Natural killer cell treated with Interleukin-12 subunit alpha and Interleukin-12 subunit beta and Interleukin-15 and Interleukin-18, amount 100 ng/mL, for 72 hours (primary cell): ENCODE results near the gene DRAXIN. TPM values are rescaled to one million over a fixed set of nuclear protein-coding genes. Genes with fewer than 3 reads are reported as not detected.

Experiments
- ATAC-seq, 2 donors: fragments of 150-1000 bp; cut with Tn5 transposase in 1 of 2; sonication (Bioruptor Pico), chemical (Tn5 transposase) in 1 of 2; 2 replicates each; pipeline ENCODE4 v1.10.0; 2021
- DNase-seq: peaks from one replicate; pipeline ENCODE4 v3.0.0; 2022; ENCODE audit warnings: low spot score
- H3K27ac Mint-ChIP-seq, 2 donors: 1 replicate in 1 of 2; 2 replicates in 1 of 2; pipeline ENCODE4 v1.8.0; 2022; ENCODE audit warnings: mixed read lengths in 2 of 2, mild to moderate bottlenecking in 1 of 2, moderate library complexity in 1 of 2
- H3K27me3 Mint-ChIP-seq, 2 donors: 1 replicate in 1 of 2; 2 replicates in 1 of 2; pipeline ENCODE4 v1.8.0; 2022; ENCODE audit warnings: mixed read lengths in 2 of 2
- H3K36me3 Mint-ChIP-seq: one replicate; pipeline ENCODE4 v1.8.0; 2022; ENCODE audit warnings: mixed read lengths
- H3K4me1 Mint-ChIP-seq, 2 donors: 1 replicate in 1 of 2; 2 replicates in 1 of 2; pipeline ENCODE4 v1.8.0; 2022; ENCODE audit warnings: low read depth in 2 of 2, mixed read lengths in 2 of 2, mild to moderate bottlenecking in 1 of 2
- H3K4me3 Mint-ChIP-seq: one replicate; pipeline ENCODE4 v1.8.0; 2022; ENCODE audit warnings: mixed read lengths
- H3K9me3 Mint-ChIP-seq: 2 replicates; pipeline ENCODE4 v1.8.0; 2022; ENCODE audit warnings: mixed read lengths
- total RNA-seq, 2 donors: library from RNA; stranded (reverse); gene quantifications; one replicate each; pipeline ENCODE4 v1.2.3, GENCODE V29; 2022

Gene DRAXIN
- total RNA-seq, 2 donors from 2014 or later: 29.3 to 41.5 TPM

GRCh38 chr1:11670747-11671146 lies 20.8 kb upstream of the DRAXIN start:
- Mint-ChIP-seq H3K36me3 (peaks cover 5% of the 10 kb centered on the region), H3K27me3 (no peaks in the 10 kb centered on the region), H3K4me1 (peaks cover 15 to 21% of the 10 kb centered on the region in 2 donors), H3K27ac (no peak overlapping the region), H3K4me3 (no peak overlapping the region), H3K9me3 (no peaks in the 10 kb centered on the region)
- DNase-seq (no peak), ATAC-seq (no peak)

- Mint-ChIP-seq H3K4me1 (peaks cover 11 to 24% of the 10 kb centered on the region in 2 donors), H3K36me3 (peaks cover 5% of the 10 kb centered on the region), H3K4me3 (no peak overlapping the region), H3K9me3 (no peaks in the 10 kb centered on the region), H3K27ac (no peak overlapping the region), H3K27me3 (no peaks in the 10 kb centered on the region)
- no peak for ATAC-seq
- no peak for DNase-seq
These were observed 20.3 kb upstream of the DRAXIN start for GRCh38 chr1:11671205-11671543.

DNA sequence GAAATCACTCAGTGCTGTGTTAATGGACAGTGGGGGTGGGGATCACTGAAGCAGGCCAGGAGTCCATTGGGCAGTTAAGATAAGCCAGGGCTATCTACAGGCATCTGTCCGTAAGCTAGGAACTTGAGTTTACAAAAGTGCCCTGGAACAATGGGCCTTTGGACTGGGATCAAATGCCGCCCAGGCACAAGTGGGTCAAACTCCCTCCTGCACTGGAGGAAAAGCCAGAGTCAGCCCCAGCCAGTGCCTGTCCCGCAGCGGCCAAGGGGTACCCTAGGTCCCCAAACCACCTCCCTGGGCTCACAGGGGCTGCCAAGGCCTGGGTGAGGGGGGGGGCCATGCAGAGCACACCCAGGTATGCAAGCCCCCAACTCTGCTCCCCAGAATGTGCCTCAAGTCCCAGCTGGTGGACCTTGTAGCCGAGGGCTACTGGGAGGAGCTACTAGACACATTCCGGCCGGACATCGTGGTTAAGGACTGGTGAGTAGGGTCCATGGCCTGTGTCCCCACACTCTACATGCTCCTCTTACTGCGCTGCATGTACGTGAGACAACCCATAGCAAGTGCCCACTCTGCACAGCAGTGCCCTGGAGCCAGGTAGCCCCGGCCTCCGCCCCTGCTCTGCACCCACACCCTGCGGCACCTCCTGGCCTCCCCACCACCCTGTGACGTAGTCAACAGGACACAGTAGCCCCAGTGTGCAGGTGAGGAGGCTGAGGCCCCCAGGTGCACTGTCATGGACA lies 19.8 kb upstream of the DRAXIN start:
- no peak overlapping the region for H3K4me3 Mint-ChIP-seq
- H3K27ac Mint-ChIP-seq: no peak overlapping the region
- no peak for DNase-seq
- H3K36me3 Mint-ChIP-seq: peaks cover 5% of the 10 kb centered on the region
- no peak for ATAC-seq
- H3K4me1 Mint-ChIP-seq: peaks cover 11 to 24% of the 10 kb centered on the region in 2 donors
- H3K27me3 Mint-ChIP-seq: no peaks in the 10 kb centered on the region
- no peaks in the 10 kb centered on the region for H3K9me3 Mint-ChIP-seq

GRCh38 chr1:11673089-11673769 lies 18.3 kb upstream of the DRAXIN start:
- Mint-ChIP-seq H3K36me3 (peaks cover 5% of the 10 kb centered on the region), H3K4me1 (peaks cover 6 to 23% of the 10 kb centered on the region in 2 donors), H3K9me3 (no peaks in the 10 kb centered on the region), H3K27me3 (no peaks in the 10 kb centered on the region), H3K27ac (peak overlapping the region in 1 of 2 donors; percentile 23), H3K4me3 (no peak overlapping the region)
- DNase-seq (no peak), ATAC-seq (no peak)

- no peaks in the 10 kb centered on the region for H3K36me3 Mint-ChIP-seq
- no peak overlapping the region for H3K4me3 Mint-ChIP-seq
- H3K9me3 Mint-ChIP-seq: no peaks in the 10 kb centered on the region
- no peak overlapping the region for H3K27ac Mint-ChIP-seq
- ATAC-seq (no peak), DNase-seq (no peak)
- H3K4me1 Mint-ChIP-seq: peaks cover 0 to 23% of the 10 kb centered on the region in 2 donors
- H3K27me3 Mint-ChIP-seq: no peaks in the 10 kb centered on the region
These were observed 17.0 kb upstream of the DRAXIN start for GRCh38 chr1:11674488-11674887.

- no peaks in the 10 kb centered on the region for H3K9me3 Mint-ChIP-seq
- no peak overlapping the region for H3K27ac Mint-ChIP-seq
- no peak for DNase-seq
- H3K4me1 Mint-ChIP-seq: peaks cover 0 to 26% of the 10 kb centered on the region in 2 donors
- H3K4me3 Mint-ChIP-seq: no peak overlapping the region
- no peaks in the 10 kb centered on the region for H3K27me3 Mint-ChIP-seq
- H3K36me3 Mint-ChIP-seq: no peaks in the 10 kb centered on the region
- no peak for ATAC-seq
These were observed 16.2 kb upstream of the DRAXIN start for GRCh38 chr1:11675325-11675724.

DNA sequence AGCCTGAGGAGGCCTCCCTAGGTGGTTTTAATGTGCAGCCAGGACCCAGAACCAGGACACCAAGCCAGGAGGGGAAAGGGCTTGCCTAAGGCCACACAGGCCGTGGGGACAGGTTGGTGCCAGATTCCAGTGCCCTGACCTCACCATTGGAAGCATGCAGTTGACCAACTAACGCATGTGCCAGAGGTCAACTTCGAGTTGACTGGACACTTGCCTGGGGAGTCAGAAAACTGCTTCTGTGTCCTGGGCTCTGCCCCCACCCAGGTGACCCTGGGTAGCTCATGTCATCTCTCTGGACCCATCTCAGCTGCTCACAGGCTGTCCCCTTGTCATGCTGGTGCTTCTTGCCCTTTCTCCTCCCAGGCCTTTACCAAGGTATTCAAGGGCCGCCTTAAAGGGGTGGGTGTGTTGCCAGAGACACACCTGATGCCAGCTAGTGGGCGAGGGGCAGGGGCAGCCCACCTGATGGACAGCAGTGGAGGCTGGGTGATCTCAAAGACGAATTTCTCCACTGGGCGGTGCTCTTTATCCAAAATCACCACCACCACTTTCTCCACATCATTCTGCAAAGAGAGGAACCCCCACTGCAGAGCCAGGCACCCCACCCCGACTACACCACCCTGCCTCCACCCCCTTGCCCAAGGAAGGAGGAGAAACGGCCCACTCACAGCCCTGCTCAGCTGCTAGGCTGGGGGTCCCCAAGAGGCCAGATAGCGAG lies 15.0 kb upstream of the DRAXIN start:
- ATAC-seq: no peak

DNA sequence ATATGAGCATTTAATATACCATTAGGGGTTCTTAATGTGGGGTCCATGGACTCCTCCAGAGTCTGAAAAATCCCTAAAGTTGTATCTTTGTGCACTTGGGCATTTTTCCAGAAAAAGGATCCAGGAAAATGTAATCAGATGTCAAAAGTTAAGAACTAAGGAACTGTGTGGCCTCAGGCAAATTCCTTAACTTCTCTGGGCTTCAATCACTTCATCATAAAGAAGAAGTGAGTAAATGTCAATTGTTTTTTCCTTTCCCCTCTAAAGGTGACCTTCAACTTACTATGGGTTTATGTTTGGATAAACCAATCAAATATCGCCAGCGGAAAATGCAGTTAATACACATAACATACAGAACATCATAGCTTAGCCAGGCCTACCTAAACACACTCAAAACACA lies 13.1 kb upstream of the DRAXIN start:
- ATAC-seq: no peak
- H3K4me1 Mint-ChIP-seq: peaks cover 0 to 28% of the 10 kb centered on the region in 2 donors
- no peaks in the 10 kb centered on the region for H3K36me3 Mint-ChIP-seq
- H3K27ac Mint-ChIP-seq: peak overlapping the region; percentile 14 to 45
- no peaks in the 10 kb centered on the region for H3K9me3 Mint-ChIP-seq
- no peak for DNase-seq
- no peaks in the 10 kb centered on the region for H3K27me3 Mint-ChIP-seq
- peak overlapping the region; percentile 38 for H3K4me3 Mint-ChIP-seq

More for the DNA sequence above, 15.0 kb upstream of the DRAXIN start:
- Mint-ChIP-seq H3K4me1 (peaks cover 0 to 25% of the 10 kb centered on the region in 2 donors), H3K9me3 (no peaks in the 10 kb centered on the region), H3K4me3 (no peak overlapping the region), H3K27ac (no peak overlapping the region), H3K36me3 (no peaks in the 10 kb centered on the region), H3K27me3 (no peaks in the 10 kb centered on the region)
- no peak for DNase-seq

DNA sequence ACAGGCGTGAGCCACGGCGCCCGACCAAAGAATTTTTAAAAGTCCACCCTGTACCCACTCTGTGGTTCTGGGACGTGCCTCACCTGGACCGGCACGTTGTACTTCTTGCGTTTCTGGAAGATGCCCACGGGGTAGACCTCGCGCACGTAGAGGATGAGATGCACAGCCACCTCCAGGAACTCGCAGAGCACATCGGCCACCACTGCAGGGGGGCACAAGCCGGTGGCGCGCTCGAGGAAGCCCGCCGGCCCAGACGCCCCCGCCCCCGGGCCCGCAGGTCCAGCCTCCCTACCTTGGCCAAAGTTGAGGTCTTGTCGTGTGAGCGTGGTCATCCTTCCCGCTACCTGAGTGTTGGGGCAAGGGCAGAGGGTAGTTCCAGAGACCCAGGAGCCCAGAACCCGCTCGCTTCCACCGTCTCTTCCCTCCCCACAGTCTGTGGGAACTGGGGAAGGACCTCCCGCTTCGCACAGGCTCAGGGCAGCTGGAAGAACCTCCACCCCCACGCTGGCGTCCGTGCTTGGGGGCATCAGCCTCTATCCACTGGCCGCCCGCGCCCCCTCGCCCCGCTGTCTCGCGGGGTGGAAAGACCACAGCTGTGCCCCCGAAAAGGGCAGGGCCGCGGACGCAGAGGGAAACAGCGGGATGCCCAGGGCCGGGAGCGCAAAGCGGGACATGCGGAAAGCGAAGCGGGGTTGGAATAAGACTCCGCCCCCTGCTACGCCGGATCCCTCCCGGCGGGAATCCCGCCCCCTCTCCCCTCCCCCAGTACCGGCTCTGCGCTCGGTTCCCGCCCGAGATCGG lies 11.0 kb upstream of the DRAXIN start:
- ATAC-seq (peak in 1 of 2 donors; percentile 13), DNase-seq (no peak)
- Mint-ChIP-seq H3K36me3 (no peaks in the 10 kb centered on the region), H3K27me3 (no peaks in the 10 kb centered on the region), H3K9me3 (no peaks in the 10 kb centered on the region), H3K4me3 (peak overlapping the region; percentile 81), H3K27ac (peak overlapping the region; percentile 47 to 56), H3K4me1 (peaks cover 0 to 26% of the 10 kb centered on the region in 2 donors)

DNA sequence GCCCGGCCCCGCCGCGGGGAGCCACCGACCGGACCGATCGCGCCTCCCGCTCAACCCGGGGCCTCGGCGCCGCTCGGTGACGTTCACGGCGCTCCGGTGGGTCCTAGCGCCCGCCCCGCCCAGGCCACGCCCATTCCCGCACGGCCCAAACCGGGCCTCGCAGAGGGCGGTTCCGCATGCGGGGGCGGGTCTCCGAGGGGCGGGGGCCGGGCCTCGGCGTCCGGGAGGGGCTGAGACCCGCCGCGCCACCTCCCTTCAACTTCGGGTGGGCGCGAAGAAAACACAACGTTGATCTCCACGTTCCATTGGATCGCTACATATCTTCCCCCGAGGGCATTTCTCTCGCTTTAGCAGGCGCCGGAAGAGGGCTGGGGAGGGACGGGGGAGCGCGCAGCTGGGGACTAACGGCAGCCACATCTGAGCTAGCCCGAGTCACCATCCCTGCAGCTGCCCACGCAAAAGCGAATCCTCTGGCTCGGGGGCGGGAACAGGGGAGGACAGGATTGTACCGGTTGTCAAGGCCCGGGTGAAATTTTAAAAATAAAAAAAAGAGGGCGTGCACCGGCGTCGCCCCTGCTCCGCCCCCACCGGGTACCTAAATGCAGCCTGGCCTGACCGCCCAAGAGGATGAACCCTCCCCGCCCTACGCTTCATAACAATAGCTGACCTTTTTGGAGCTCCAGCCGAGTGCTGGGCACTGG lies 10.3 kb upstream of the DRAXIN start, which contains the start of gene MAD2L2:
TSS of gene MAD2L2 (minus strand) at position 78 of the 701 bp plus-strand sequence. CDS start 547 bp downstream, outside the sequence.
- ATAC-seq (peak; percentile 94 to 96), DNase-seq (peak; percentile 93)
- H3K27me3 Mint-ChIP-seq: no peaks in the 10 kb centered on the region
- no peaks in the 10 kb centered on the region for H3K9me3 Mint-ChIP-seq
- peaks cover 0 to 20% of the 10 kb centered on the region in 2 donors for H3K4me1 Mint-ChIP-seq
- H3K36me3 Mint-ChIP-seq: no peaks in the 10 kb centered on the region
- H3K4me3 Mint-ChIP-seq: peak within 1 kb of the TSS; percentile 81
- peak within 1 kb of the TSS; percentile 76 to 85 for H3K27ac Mint-ChIP-seq

DNA sequence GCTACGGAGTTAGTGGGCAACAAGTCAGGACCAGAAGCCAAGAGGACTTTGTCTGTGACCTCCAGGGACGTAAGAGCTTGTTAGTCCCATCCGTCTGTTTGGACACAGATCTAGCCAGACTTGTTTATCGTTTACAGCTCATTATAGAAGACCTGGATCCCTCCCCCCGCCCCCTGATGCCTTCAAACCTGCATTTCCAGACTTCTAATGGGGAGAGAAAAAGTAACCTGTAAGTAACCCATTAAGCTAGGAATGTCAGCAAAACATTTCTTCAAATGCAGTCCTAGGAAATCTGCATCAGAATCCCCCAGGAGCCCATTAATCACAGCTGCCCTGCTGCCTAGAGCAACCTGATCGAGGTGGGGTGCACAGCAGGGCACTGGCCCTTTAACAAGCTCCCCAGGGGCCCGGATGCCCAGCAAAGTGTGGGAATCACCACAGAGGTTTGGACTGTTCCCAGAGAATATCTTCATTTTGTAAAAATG lies 9.2 kb upstream of the DRAXIN start:
- Mint-ChIP-seq H3K9me3 (no peaks in the 10 kb centered on the region), H3K36me3 (no peaks in the 10 kb centered on the region), H3K4me3 (peak overlapping the region; percentile 81), H3K27me3 (no peaks in the 10 kb centered on the region), H3K4me1 (peaks cover 0 to 20% of the 10 kb centered on the region in 2 donors), H3K27ac (peak overlapping the region in 1 of 2 donors; percentile 76)
- ATAC-seq: no peak
- no peak for DNase-seq

DNA sequence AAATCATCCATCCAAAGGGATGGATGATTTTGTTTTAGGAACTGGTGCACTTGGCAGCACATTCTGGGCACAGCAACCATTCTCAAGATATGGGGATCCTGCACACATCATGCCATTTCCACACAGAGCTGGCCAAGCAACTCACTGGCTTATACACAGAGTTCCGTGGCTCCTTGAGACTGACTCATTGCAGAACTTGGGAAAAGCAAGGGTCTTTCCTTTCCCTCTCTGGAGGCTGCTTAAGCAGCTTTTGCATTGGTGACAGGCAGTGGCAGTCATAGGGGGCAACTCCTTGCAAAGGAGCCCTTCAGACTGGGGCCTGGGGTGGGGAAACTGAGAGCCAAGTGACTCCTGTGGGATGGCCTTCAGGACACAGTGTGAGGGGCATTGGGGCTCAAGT lies 8.7 kb upstream of the DRAXIN start:
- Mint-ChIP-seq H3K36me3 (no peaks in the 10 kb centered on the region), H3K4me1 (peaks cover 0 to 21% of the 10 kb centered on the region in 2 donors), H3K27ac (no peak overlapping the region), H3K27me3 (no peaks in the 10 kb centered on the region), H3K4me3 (no peak overlapping the region), H3K9me3 (no peaks in the 10 kb centered on the region)
- ATAC-seq: no peak
- no peak for DNase-seq

DNA sequence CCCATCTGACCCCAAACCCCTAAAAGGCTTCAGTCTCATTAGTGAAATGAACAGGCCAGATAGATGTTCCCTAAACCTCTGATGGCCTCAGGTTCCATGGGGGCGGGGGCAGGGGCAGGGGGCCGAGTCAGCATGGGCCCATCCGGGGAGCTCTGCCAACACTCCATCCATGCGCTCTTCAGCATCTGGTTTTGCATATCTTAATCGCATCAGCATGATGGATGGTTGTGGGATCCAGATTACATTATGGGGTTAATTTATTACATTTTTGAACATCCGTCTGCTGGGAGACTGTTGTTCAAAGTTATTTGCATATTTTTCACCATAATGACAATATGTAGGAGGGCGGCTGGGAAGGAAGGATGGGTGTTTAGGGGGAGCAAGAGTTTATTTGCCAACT lies 7.4 kb upstream of the DRAXIN start:
- no peak overlapping the region for H3K27ac Mint-ChIP-seq
- no peak overlapping the region for H3K4me3 Mint-ChIP-seq
- no peaks in the 10 kb centered on the region for H3K9me3 Mint-ChIP-seq
- H3K36me3 Mint-ChIP-seq: no peaks in the 10 kb centered on the region
- H3K27me3 Mint-ChIP-seq: no peaks in the 10 kb centered on the region
- ATAC-seq: no peak
- DNase-seq: no peak
- H3K4me1 Mint-ChIP-seq: peaks cover 0 to 16% of the 10 kb centered on the region in 2 donors
